ENCODE measurements around the gene DUSP16.

DUSP16 gene

DNA sequence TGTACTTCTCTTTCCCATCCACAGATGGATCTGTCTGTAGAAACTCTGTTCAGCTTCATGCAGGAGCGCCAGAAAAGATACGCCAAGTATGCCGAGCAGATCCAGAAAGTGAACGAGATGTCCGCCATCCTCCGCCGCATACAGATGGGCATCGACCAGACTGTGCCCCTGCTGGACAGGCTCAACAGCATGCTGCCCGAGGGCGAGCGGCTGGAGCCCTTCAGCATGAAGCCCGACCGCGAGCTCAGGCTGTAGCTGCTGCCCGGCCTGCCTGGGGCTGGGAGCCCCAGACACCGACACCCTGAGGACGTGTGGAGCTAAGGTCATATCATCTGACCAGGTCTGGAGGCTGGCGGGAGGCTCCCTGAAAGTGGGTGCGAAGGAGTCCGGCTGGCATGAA, 97.1 kb downstream of the DUSP16 start:
- no peak for DNase-seq

DNA sequence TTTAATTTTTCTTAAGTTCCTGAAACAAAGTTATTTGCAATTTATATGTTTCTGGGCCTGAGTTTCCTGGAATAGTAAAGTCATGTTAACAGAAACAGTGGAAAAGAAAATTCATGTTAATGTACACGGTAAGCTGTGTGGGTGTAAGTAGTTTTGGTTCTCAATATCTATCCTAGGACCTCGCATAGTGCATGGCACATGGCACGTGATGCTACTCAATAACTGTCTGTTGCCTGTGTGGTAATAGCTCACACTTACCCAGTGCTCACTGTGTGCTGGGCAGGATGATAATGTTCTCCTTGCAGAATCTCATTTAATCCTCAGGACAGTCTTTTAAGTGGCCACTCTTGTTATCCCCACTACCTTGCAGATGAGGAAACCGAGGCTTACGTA, 100.7 kb downstream of the DUSP16 start:
- no peak for DNase-seq

GRCh38 chr12:12460935-12461922, 101.4 kb downstream of the DUSP16 start:
- no peak for DNase-seq

- no peak for DNase-seq
Observed at GRCh38 chr12:12456637-12457036, 106.0 kb downstream of the DUSP16 start.

DNA sequence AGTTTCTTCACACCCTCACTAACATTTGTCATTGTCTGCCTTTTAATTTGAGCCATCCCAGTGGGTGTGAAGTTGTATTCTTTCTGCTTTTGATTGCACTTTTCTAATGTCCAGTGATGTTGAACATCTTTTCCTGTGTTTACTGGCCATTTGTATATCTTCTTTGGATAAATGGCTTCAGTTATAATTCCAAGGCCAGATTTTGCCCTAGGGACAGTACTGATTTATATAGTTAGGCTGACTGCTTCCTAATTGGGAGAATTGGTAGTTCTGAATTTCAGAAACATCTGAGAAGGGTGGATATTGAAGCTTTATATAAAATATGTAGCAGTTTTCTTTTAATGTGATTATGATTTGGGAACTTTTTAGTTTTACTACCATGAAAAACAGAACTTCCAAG, 108.3 kb downstream of the DUSP16 start:
- no peak for DNase-seq

DNA sequence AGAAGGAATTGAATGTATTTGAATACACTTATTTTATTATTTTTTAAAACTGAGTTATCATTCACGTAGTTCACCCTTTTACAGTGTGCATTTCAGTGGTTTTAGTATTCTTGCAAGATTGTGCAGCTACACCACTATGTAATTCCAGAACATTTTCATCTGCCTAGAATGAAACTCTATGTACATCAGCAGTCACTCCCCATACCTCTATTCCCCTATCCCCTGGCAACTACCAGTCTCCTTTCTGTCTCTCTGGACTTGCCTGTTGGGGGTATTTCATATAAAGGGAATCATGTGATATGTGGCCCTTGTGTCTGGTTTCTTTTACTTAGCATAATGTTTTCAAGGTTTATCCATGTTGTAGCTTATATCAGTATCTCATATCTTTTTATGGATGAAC, 109.0 kb downstream of the DUSP16 start:
- no peak for DNase-seq

GRCh38 chr12:12452326-12452902, 110.2 kb downstream of the DUSP16 start:
- no peak for DNase-seq

DNA sequence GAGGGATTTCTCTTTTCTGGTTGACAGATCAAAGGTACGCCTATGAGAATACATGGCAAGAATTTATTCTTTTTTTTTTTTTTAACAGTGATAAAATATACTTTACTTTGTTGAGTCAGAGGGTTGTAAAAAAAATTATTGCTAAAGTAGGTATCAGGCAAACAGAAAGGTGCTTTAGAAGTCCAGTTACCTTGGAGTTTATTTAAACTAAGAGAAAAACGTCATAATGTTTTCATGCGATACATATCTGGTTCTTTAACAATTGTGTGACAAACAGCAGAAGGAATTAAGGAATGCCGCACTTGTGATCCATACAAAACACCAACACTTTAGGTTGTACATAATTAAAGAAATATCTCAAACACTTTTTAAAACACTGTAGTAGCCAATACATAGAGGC, 111.6 kb downstream of the DUSP16 start:
- no peak for DNase-seq

DNA sequence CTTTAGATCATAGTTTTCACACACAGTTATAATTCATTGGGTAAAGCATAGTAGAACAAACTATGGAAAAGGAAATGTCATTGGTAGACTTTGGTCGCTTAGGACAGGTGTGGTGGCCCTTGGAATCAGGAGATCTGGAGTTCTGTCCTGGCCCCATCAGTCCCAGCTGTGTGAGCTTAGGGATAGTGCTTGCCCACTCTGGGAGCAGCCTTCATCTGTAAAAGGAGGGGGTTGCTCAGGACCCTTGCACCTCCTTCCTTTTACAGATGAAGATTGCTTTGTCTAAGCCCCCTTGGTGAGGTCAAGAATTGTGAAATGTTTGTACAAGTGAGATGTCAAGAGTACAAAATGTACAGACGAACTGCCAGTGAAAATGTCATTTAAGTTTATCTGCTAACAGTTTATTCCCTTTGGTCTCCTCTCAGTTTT, 112.6 kb downstream of the DUSP16 start:
- DNase-seq, result no peak

GRCh38 chr12:12449533-12450025, 113.1 kb downstream of the DUSP16 start:
- DNase-seq, result no peak

GRCh38 chr12:12447837-12448236, 114.8 kb downstream of the DUSP16 start:
- DNase-seq, result no peak

- no peak for DNase-seq
Observed at GRCh38 chr12:12447236-12447635, 115.4 kb downstream of the DUSP16 start.

DNA sequence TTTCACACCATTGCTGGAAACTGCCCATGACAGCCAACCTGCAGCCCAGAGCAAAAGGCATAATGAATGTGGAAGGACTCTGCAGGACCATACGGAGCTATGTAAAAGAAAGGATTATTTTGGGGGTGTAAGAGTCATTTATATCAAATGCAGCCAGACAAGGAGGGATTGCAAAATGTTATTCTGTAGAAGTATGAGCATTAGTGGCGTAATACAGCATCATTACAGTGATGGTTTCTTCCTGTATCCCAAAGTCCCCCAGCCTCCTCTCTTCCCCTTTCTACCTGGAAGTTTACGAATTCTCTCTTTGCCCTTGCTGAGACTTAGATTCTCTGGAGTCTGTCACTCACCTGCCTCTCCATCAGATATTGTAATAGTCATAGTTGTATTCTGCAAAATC, 115.9 kb downstream of the DUSP16 start:
- no peak for DNase-seq

GRCh38 chr12:12445882-12446181, 116.8 kb downstream of the DUSP16 start:
- no peak for DNase-seq

- DNase-seq, result no peak
Observed at GRCh38 chr12:12445165-12445881, 117.3 kb downstream of the DUSP16 start.

DNA sequence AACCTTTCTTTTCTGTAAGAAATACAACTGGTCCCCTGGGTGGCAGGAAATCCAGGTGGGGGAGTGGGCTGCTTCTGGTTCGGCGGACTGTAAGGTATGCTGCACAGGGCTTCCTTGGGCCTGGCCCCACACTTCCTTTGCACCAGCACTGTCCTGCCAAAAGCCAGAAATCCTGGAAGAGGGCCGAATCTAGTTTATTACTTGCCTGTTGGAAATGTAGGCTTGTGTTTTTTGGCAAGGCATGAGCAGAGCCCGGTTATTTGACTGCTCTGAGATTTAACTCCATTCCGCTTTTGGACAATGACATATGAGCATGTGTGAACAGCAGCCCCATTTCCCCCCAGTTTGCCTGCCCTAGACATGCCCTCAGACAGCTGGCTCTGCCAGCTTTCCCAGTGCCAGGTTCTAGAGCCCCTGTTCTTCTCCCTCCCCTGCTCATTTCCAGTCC, 119.2 kb downstream of the DUSP16 start:
- no peak for DNase-seq

- no peak for DNase-seq
Observed at GRCh38 chr12:12442548-12443071, 120.1 kb downstream of the DUSP16 start.

DNA sequence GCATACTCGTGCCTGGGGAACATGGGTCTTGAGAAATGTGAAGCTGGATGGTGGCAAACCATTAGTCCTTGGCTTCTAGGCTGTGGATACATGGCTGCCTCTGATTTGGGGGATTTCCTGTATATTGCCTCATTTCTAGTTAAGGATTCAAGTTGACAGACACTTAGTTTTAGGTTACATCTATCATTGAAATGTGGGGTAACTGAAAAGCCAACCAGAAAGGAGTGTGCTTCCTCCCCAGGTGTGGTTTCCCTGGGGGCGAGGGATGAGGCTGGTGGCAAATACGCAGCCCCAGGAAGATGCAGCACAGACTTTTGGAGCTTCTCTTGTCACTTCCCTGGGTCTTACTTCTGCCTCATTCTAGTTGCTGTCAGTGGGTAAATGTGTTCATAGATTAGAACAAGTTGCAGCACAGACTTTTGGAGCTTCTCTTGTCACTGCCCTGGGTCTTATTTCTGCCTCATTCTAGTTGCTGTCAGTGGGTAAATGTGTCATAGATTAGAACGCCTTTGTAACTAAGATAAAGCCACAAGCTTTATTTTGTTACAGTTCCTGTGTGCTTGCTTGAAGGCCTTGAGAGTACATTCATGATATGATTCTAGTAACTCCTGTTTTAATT, 120.7 kb downstream of the DUSP16 start:
- DNase-seq, result no peak

DNA sequence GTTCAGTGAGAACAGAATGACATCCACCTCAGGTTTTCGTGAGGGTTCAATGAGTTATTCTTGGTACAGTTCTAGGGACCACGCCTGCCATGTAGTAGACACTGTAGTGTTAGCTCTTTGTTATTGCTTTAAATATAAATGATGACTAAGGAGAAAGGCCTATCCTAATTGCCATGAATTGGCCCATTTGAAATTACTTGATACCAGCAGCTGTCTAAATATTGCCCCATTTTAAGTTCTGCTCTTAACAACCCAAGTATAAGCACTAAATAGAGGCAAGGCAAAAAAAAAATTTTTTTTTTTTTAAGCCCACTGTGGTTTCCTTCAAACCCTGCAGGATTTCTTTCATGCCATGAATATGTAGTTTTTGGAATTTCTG, 121.2 kb downstream of the DUSP16 start:
- no peak for DNase-seq

GRCh38 chr12:12440784-12441428, 121.8 kb downstream of the DUSP16 start:
- DNase-seq, result no peak

DNA sequence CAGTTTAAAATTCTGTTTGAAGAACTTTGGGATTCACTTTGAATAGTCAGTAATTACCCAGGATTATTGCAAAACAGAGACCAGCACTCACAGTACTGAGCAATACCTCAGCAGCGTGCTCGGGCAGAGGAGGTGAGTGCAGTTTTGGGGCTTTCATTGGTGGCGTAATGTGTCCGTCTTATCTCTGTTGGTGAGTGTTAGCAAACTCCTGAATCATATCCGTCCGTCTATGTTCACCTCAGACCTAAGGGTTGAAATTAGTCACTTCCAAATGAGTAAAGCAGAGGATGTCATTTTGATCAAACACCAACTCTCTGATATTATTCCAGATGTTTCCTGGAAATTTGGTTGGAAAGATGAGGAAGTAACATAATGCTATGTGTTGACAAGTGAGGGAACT, 123.0 kb downstream of the DUSP16 start:
- no peak for DNase-seq

GRCh38 chr12:12436831-12437345, 125.8 kb downstream of the DUSP16 start:
- DNase-seq, result no peak

Measured in hippocampal formation (tissue), 2 donors.